CD4-positive, alpha-beta T cell treated with Interleukin-6 at 100 ng/mL for 8 hours (primary cell): ENCODE data around the gene SRSF7.
A peak's percentile ranks its signal among the peaks of the same experiment; 100 is the strongest.
"Not testable (repeated sequence)": the region's sequence is repeated elsewhere in the genome, so short reads cannot be mapped to it uniquely, and the experiment has no call there.

Source experiments
- DNase-seq: peaks from one replicate; pipeline ENCODE4 v3.0.0-alpha.2; 2020; ENCODE audit warnings: mixed read lengths, low spot score

SRSF7 gene

DNA sequence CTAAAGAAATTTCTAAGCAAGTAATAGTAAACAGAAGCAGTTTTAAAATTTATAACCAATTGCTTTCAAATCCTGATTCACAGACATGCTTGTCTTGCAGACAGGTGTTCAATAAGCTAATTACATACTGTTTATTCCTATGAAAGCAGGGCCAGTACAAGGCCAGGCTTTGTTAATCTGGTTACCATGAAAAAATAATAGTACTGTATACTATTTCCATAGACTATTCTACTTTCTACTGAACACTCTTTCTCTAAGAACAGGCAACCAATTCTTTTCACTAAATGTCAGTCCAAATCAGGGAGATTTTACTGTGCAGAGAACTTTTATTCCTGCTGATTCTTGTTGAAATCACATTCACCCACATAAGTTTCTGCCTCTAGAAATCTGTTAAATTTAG is 2.9 kb upstream of the SRSF7 start:
- DNase-seq: no peak

DNA sequence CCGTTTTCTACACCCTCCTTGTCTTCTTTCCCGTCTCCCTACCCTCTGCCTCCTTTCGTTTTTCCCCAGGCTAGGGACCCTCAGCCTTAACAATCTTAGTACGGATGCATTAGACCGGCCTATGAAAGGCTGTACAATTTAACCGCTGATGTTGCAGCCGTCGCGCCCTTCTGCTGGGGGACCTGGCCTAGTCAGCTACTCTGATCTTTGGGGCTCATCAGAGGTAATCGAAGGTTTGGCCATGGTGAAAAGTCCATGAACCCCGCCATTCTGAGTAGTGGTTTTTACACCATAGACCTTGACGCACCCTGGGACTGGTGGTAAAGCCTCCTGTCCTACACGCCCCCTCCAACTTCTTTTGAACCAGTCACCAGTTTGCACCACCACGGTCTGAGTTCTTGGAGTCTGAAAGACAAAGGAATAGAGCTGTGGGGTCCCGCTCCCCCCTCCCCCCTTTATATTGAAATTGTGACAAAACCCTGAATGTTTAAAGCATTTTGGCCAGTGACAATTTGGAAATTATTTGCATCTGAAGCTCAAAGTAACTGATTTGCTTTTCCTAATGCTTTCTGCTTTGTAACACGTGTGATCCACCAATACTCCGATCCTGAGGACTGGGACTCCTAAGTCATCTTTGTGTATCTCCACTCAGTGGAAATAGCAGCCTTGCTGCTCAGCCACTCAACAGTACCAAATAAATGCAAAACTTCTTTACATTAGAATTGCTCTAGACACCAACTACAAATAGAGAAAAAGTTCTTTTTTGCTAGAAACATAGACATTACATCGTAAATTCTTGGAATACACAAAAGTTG is 642 bp upstream of the SRSF7 start:
- no peak for DNase-seq

DNA sequence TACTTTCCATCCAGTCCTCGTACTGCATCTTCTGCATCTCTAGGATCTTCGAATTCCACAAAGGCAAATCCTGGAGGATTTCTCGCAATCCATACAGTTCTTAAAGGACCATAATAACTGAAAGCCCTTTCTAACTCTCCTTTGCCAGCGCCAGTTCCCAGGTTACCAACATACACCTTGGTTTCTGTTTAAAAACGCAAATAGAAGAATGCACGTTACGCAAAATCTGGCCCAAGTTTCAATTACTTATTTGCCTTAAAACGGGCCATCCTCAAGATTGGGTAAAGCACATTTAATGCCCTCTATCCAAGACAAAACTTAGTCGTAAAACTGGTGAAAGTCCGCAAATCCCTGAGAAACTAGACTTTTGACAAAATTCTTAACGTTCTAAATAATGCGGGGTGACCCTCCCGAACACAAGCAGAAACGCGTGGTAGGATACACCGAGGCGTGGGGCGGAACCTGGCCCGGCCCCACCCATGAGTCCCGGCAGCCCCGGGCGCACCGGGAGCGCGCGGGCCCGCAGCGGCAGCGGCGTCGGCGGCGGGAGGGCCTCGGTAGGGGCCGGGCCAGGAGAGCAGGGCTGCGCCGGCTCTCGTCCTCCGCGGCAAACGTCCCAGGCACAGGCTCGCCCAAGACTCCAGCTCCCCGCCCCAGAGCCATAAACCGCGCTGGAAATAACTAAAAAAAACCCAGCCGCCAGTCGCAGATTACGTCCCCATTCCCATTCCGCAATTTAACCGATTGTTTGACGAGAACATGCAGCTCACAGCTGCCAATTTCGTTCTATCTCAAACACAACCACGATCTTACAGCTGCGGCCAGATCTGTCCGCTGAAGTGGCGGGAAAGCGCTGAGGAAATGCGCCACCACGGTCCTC is 910 bp downstream of the SRSF7 start:
- peak; percentile 64 for DNase-seq

DNA sequence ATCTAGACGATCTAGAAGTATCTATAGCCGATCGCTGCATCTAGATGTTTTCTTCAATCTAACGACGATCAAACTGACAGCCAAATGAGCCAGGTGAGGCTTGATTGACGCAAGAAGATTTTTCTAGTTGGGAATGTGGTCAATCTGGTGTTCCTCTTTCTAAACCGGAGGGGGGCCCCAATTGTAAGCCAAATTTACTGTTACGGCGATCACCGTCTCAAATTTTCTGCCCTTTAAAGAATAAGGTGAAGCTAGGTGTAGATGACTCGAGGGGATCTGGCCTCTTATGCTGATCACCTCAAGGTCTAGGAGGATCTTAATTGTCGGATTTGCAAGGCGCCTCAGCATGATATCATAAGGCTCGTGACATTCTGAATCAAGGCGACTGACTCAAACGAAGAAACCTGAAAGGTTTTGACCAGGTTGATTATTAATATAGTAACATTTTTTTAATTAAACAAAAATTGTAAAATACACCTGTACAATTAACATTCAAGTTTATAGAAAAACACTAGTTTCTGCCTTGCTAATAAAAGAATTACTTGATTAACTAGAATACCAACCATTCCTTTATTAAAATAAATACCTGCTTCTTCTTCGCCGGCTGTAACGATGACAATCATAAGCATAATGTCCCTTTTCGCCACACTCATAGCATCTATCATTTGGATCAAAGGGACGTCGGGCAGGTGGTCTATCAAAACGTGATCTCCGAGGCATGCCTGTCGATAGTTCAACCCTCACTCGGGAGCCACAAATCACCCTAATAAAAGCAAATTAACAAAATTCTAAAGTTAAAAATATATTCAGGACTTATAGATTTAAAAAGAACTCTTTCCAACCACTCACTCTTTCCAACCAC is 2.0 kb downstream of the SRSF7 start:
- DNase-seq: no peak

DNA sequence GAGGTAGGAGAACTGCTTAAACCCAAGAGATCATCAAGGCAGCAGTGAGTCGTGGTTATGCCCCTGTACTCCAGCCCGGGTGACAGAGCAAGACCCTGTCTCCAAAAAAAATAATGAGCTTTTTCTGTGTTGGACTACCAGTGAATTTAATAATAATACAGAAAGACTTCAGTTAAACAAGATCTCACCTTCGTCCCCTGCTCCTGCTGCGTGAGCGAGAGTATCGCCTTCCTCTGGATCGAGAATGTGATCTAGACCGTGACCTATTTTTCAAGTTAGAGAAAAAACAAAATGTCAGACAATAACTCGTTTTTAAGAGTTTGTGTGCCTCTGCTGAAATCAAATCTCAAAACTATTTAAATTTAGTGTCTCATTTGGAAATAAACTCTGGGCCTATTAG is 2.8 kb downstream of the SRSF7 start:
- DNase-seq: no peak

DNA sequence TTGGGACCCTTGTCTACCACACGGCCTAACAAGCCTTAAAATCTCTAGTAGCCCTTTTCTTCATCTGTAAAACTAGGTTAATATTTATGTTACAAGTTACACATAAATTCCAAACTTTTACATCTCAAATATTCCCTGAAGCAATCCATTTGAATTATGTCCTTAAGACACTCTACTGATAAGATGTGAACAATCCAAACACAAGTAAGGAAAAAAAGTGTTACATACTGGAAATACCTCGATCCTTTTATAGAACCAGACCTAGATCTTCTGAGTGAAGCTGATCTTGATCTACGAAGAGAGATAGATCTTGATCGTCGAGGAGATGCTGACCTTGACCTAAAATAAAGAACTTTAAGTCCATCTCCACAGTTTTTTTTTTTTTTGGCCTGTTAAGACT is 3.3 kb downstream of the SRSF7 start:
- DNase-seq: no peak

DNA sequence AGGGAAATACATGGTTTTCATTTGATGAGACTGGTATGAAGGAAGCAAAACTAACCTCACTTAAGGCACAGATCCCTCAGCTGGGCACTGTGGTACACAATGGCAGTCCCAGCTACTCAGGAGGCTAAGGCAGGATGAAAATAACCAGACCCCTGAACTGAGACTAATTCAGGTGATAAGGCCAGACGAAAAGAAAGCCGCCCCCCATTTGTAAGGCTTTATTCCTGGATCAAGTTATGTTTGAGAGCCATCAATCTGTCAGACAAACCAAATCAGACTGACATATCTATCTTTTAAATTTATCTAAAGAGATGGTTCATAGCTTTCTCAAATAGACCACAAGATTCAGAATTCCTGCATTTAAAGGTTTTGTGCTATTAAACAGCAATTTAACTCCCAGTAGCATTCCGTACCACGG is 4.1 kb downstream of the SRSF7 start:
- DNase-seq: no peak

DNA sequence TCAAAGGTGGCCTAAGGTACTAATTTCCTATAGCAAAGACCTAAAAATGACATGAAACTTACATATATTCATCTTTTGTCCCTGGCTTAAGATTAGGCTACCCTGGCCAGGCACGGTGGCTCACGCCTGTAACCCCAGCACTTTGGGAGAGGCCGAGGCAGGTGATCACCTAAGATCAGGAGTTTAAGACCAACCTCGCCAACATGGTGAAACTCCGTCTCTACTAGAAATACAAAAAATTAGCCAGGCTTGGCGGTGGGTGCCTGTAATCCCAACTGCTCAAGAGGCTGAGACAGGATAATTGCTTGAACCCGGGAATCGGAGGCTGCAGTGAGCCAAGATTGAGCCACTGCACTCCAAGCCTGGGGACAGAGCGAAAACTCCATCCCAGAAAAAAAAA is 5.9 kb downstream of the SRSF7 start:
- no peak for DNase-seq

DNA sequence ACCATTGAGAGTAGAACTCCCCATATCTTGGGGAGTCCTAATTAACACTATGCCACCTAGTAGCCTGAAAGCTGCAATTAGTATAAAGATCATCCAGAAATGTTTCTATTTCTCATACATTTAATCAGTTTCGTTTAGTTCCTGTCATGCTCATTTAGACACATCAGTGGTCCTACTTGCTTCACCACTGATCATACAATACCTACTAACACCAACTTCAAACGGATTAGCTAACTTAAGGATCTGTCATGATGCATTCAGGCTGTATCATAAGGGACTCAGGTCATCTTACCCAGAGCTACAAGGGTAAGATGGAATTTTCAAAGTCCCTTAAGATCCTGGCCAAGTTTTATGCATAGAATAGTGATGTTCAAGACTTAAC is 6.8 kb downstream of the SRSF7 start:
- no peak for DNase-seq

DNA sequence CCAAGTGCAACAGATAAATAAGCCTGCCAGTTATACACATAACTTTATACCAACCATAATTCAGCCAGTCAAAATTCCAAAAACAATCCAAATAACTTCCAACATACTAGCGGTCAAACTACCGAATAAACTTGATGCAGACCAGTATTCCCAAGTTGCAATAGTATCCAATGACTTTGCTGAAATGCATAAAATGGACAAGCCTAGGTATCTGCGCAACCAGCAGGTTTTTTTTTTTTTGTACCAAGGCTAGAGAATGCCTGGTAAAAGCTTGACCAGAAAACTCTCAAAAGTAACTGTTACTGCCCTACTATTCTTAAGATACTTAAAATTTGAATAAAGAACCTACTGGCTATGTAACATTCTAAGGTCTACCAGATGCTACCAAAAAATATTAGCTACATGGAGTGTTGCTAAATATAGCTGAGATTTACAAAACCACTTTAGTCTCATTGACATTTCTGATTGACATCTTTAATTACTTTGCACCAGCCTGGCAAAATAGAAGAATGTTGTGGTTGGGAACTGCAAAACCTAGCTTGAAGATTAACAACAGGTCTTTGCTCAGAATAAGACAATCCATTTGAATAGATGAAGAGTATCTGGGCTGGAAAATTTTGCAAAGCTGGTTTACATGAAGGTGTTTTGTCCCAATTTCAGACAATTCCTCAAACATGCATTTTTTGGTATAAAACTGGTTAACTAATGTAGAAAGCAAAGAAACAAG is 7.3 kb downstream of the SRSF7 start:
- DNase-seq: no peak

DNA sequence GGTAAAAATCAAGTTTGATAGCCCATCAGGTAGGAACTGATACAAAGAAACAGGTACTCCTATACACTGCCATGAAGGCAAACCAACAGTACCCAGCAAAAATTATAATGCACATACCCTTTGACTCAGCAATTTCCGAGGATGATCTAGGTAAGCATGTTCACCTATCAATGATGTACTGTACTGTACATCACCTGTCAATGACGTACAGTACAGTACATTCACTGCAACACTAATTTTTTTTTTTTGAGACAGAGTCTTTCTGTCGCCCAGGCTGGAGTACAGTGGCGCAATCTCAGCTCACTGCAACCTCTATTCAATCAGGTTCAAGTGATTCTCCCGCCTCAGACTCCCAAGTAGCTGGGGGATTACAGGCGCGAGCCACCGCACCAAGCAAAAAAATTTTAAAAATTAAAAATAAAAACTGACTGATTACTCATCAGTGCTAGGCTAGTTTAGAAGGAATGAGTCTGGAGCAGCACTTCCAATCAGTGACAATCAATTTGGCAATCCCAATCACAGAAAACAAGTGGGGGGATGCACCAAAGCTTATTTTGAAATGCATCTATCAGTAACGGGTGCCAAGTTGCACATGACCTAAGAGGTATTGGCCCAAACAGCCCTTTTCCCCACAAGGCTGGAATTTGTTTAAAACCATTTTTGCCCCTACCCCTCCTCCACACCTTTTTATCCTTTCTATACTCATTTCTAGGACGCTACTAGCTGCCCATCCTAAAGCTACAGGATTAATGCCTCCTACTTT is 8.2 kb downstream of the SRSF7 start:
- DNase-seq: no peak

DNA sequence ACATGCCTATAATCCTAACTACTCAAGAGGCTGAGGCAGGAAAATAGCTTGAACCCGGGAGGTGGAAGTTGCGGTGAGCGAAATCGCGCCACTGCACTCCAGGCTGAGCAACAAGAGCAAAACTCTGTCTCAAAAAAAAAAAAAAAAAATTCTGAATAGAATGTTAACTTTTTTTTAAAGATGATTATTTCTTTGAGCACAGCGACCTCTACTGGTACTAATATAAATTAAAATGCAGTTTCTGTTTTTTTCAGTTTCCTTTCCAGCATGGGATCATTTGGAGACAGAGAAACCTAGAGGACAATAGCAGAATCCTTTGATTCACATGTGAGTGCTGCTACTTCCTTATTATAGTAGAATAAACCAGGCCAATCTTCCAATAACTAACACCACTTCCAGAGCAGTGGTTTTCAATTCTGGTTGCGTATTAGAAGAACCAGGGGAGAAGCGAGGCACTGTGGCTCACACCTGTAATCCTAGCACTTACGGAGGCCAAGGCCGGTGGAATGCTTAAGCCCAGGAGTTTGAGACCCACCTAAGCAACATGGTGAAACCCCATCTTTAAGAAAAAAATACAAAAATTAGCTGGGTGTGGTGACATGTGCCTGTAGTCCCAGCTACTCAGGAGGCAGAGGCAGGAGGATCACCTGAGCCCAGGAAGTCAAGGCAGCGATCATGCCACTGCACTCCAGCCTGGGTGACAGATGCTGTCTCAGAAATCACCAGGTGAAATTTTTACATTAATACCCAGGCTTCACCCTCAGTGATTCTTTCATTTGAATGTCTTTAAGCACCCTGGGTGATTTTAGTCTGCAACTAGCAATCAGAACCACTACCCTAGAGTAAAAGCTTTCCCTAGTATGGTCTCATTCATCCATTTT is 10.1 kb downstream of the SRSF7 start:
- DNase-seq: peak; percentile 16

DNA sequence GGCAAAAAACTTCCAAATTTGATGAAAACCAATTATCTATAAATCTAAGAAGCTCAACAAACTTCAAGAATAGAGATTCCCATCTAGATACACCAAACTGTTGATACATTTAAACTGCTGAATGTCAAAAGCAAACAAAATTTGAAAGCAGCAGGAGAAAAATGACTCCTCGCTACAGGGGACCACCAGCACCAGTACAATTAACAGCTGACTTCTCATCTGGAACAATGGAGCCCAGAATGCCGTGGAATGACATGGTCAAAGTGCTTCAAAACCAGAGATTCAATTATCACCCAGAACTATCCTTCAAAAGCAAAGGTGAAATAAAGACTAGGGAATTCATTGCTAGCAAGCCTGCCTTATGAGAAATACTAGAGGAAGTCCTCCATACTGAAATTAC is 11.6 kb downstream of the SRSF7 start:
- DNase-seq: no peak

DNA sequence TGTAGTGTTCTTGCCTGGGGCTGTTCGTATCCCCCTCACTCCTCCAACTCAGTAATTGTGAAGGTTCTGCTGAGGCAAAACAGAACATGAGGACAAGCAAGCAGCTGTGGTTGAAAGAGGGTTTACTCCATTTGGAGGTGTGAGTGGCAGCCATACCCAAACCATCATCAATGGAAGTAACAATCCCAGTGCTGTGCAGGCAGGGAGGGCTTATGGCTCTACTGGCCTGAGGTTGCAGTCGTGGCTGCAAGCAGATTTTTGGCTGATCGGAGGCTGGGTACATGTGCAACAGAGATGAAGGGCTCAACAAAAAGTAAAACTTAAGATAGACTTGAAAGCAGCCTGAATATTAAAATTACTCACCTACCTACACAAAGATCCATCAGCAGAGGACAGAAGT is 13.2 kb downstream of the SRSF7 start:
- no peak for DNase-seq

DNA sequence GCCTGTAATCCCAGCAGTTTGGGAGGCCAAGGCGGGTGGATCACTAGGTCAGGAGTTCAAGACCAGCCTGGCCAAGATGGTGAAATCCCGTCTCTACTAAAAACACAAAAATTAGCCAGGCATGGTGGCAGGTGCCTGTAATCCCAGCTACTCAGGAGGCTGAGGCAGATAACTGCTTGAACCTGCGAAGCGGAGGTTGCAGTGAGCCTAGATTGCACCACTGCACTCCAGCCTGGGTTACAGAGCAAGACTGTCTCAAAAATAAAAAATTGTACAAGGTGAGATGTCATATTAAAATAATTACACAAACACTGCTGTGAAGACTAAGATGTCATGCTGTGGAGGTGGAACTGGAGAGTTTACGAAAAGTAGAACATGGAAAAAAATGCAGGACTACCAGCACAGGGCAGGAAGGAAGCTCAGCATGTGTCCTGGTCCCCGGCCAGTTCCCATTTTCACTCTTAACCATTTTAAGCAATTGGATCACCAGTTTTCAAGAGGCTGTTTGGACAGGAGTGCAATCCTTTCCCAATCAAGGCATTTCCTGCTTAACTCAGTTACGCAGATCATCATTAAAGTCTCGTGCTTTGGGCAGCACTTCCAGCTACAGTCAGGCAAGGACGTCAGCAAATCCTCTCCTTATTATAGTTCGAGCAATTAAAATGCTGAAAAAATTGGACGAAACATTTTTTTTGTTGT is 14.0 kb downstream of the SRSF7 start:
- not testable (repeated sequence) for DNase-seq

DNA sequence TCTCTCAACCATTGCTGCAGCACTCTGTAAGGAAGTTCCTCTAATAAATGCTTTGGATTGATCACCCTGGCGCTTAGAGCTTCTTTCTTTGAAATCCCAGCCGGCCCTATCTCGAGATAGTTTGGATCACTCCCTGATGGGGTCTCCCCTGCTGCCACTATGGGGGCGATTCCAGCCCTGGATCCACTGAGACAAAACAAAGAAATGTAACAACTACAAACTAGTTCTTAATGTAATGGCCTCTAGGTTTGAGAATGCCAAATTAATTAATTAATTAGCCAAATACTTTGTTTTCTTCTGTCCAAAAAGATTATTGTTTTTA is 15.2 kb downstream of the SRSF7 start:
- no peak for DNase-seq

DNA sequence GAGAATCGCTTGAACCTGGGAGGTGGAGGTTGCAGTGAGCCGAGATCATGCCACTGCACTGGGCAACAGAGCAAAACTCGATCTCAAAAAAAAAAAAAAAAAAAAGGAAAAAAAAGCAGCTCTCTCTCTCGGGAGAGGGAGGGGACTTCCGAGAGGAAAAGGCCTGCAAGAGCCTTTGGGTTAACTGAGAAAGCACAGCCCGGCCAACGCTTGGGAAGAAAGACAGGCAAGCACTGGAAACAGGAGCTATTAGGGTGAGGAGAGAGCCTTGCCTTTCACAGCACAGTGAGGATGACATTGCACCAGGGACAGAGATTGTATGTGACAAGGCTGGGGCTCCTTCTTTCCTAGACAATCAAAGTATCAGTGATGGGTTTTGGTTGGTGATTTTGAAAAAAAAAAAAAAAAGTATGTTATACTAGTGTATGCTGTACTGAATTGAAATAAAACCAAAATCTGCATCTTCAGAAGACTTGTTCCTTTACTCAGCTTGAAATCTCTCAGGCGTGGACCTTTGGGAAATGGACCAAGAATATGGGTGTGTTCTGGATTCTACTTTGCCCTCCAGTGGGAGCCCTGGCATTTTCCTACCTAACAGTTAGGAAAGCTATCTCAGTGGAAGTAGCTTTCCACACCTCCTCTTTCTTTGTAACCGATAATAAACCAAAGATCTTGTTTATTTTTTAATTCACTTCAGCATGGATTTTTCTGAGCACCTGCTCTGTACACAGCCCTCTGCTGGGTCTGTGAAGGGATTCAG is 16.7 kb downstream of the SRSF7 start:
- DNase-seq: no peak

DNA sequence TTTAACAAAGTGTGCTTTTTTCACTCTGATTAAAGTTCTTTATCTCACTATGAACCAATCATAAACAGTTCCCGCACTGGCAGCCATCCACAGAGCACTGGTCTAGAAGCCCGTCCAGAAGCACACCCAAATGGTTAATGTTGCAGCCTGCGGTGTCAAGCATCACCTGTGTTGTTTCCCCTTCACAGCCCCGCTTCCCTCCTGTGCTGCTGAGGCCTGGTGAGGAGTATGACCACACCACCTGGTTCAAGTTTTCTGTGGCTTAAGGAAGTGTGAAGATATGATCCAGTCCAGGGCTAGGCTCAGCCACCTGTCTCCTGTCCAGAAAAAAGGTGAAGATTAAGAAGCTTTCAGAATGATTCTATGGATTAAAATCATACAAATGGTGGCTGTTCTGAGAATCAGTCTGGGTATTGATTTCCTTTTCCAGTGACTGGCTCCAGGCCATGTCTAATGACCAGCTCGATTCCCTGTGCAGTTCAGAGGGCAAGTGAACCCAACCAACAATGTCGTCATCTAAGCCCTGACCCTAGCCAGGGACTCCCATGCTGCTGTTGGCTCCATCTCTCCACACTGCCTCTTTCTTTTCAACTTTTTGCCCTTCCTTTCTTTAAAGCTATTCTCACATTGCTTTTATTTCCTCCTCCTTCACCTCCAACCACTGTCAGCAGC is 17.7 kb downstream of the SRSF7 start:
- no peak for DNase-seq
